HCEC 1CT (cell line): ENCODE data around the gene SPSB2.
"Not testable (repeated sequence)": the region's sequence is repeated elsewhere in the genome, so short reads cannot be mapped to it uniquely, and the experiment has no call there.

Experiments used
- DNase-seq: peaks from one replicate; pipeline ENCODE4 v3.0.0-alpha.2; 2017

SPSB2 gene

GRCh38 chr12:6873094-6874014 lies at the start of gene SPSB2:
Gene SPSB2, minus strand, starts transcription at chr12:6873303. Its CDS starts 402 bp downstream, at chr12:6872901.
- DNase-seq, result peak; percentile 91

GRCh38 chr12:6921996-6922946 lies 49.2 kb upstream of the SPSB2 start:
- DNase-seq, result no peak

- no peak for DNase-seq
These were observed 48.4 kb upstream of the SPSB2 start for GRCh38 chr12:6921539-6921938.

- no peak for DNase-seq
These were observed 46.5 kb upstream of the SPSB2 start for GRCh38 chr12:6919588-6919987.

GRCh38 chr12:6917491-6918231 lies 44.6 kb upstream of the SPSB2 start:
- DNase-seq, result no peak

- no peak for DNase-seq
These were observed 43.5 kb upstream of the SPSB2 start for GRCh38 chr12:6916426-6917200.

GRCh38 chr12:6915789-6916285 lies 42.7 kb upstream of the SPSB2 start:
- DNase-seq, result no peak

- no peak for DNase-seq
These were observed 42.1 kb upstream of the SPSB2 start for GRCh38 chr12:6914947-6915788.

- DNase-seq, result peak; percentile 59
These were observed 41.3 kb upstream of the SPSB2 start, which contains the start of gene ENO2 for GRCh38 chr12:6914246-6914946. Gene ENO2, plus strand, starts transcription at chr12:6914580. Its CDS starts 1,253 bp downstream, at chr12:6915833.

- no peak for DNase-seq
These were observed 39.2 kb upstream of the SPSB2 start for GRCh38 chr12:6912164-6912935.

- no peak for DNase-seq
These were observed 36.5 kb upstream of the SPSB2 start for GRCh38 chr12:6909421-6910145.

- not testable (repeated sequence) for DNase-seq
These were observed 35.0 kb upstream of the SPSB2 start for GRCh38 chr12:6908141-6908540.

GRCh38 chr12:6905414-6906040 lies 32.4 kb upstream of the SPSB2 start:
- DNase-seq, result no peak

- DNase-seq, result peak; percentile 90
These were observed 31.5 kb upstream of the SPSB2 start, which contains the start of gene LRRC23 for GRCh38 chr12:6904280-6905276. Gene LRRC23, plus strand, starts transcription at chr12:6904822. Its CDS starts 812 bp downstream, at chr12:6905634.

- no peak for DNase-seq
These were observed 30.6 kb upstream of the SPSB2 start for GRCh38 chr12:6903722-6904121.

- no peak for DNase-seq
These were observed 29.3 kb upstream of the SPSB2 start for GRCh38 chr12:6902448-6902847.
